Neural crest cell (in vitro differentiated cells): ENCODE data around the gene BUD23. TPM values are rescaled to one million over a fixed set of nuclear protein-coding genes. Genes with fewer than 3 reads are reported as not detected.

Experiments
- DNase-seq: peaks from one replicate; pipeline ENCODE4 v3.0.0; 2021; ENCODE audit warnings: low read depth, mixed read lengths, low spot score
- H3K27ac Mint-ChIP-seq: one replicate; pipeline ENCODE4 v1.8.0; 2021; ENCODE audit warnings: mild to moderate bottlenecking, mixed read lengths; ENCODE audit not compliant: unreplicated experiment
- H3K27me3 Mint-ChIP-seq: 2 replicates; pipeline ENCODE4 v1.8.0; 2021; ENCODE audit warnings: low read depth, mild to moderate bottlenecking, mixed read lengths
- H3K36me3 Mint-ChIP-seq: 2 replicates; pipeline ENCODE4 v1.8.0; 2021; ENCODE audit warnings: low read depth, mild to moderate bottlenecking, mixed read lengths
- H3K4me1 Mint-ChIP-seq: 2 replicates; pipeline ENCODE4 v1.8.0; 2021; ENCODE audit warnings: mixed read lengths
- H3K4me3 Mint-ChIP-seq: one replicate; pipeline ENCODE4 v1.8.0; 2021; ENCODE audit warnings: mild to moderate bottlenecking, mixed read lengths
- H3K9me3 Mint-ChIP-seq: 2 replicates; pipeline ENCODE4 v1.8.0; 2021; ENCODE audit warnings: mixed read lengths
- total RNA-seq: library from RNA; stranded (reverse); gene quantifications from 2 replicates; pipeline ENCODE4 v1.2.1, GENCODE V29; 2021
- TF ChIP-seq, protein P1 (sequence below): fragments of 200-600 bp; sonication (generic); conservative IDR thresholded peaks from 2 replicates; pipeline ENCODE4 v1.5.0; 2021; ENCODE audit warnings: antibody characterized with exemption, mild to moderate bottlenecking

The BUD23 gene
- total RNA-seq, 1 donor from 2014 or later, result 66.9 TPM

GRCh38 chr7:73663033-73663432 is 20.4 kb upstream of the BUD23 start:
- H3K27ac Mint-ChIP-seq, result no peak overlapping the region
- peaks cover 32% of the 10 kb centered on the region for H3K27me3 Mint-ChIP-seq
- H3K4me3 Mint-ChIP-seq, result peak overlapping the region; percentile 38
- DNase-seq, result no peak
- peaks cover 5% of the 10 kb centered on the region for H3K36me3 Mint-ChIP-seq
- TF ChIP-seq, protein P1, sequence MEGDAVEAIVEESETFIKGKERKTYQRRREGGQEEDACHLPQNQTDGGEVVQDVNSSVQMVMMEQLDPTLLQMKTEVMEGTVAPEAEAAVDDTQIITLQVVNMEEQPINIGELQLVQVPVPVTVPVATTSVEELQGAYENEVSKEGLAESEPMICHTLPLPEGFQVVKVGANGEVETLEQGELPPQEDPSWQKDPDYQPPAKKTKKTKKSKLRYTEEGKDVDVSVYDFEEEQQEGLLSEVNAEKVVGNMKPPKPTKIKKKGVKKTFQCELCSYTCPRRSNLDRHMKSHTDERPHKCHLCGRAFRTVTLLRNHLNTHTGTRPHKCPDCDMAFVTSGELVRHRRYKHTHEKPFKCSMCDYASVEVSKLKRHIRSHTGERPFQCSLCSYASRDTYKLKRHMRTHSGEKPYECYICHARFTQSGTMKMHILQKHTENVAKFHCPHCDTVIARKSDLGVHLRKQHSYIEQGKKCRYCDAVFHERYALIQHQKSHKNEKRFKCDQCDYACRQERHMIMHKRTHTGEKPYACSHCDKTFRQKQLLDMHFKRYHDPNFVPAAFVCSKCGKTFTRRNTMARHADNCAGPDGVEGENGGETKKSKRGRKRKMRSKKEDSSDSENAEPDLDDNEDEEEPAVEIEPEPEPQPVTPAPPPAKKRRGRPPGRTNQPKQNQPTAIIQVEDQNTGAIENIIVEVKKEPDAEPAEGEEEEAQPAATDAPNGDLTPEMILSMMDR, result no peak
- peaks cover 6% of the 10 kb centered on the region for H3K9me3 Mint-ChIP-seq
- peaks cover 16% of the 10 kb centered on the region for H3K4me1 Mint-ChIP-seq

GRCh38 chr7:73667344-73668102 is 15.9 kb upstream of the BUD23 start, which contains the start of gene VPS37D:
TSS of gene VPS37D (plus strand) at chr7:73667831. CDS start at chr7:73667959, 128 bp downstream.
- TF ChIP-seq, protein P1, result peak; percentile 86
- Mint-ChIP-seq H3K36me3 (peaks cover 11% of the 10 kb centered on the region), H3K27ac (peak within 1 kb of the TSS; percentile 64), H3K4me3 (peak within 1 kb of the TSS; percentile 94), H3K4me1 (peaks cover 28% of the 10 kb centered on the region), H3K27me3 (peaks cover 9% of the 10 kb centered on the region), H3K9me3 (peaks cover 6% of the 10 kb centered on the region)
- DNase-seq, result peak; percentile 92

GRCh38 chr7:73668103-73668885 is 15.1 kb upstream of the BUD23 start:
- Mint-ChIP-seq H3K36me3 (peaks cover 7% of the 10 kb centered on the region), H3K27me3 (peaks cover 8% of the 10 kb centered on the region), H3K9me3 (peaks cover 1% of the 10 kb centered on the region), H3K4me3 (peak overlapping the region; percentile 94), H3K4me1 (peaks cover 28% of the 10 kb centered on the region), H3K27ac (peak overlapping the region; percentile 64)
- DNase-seq, result no peak
- TF ChIP-seq, protein P1, result no peak

DNA sequence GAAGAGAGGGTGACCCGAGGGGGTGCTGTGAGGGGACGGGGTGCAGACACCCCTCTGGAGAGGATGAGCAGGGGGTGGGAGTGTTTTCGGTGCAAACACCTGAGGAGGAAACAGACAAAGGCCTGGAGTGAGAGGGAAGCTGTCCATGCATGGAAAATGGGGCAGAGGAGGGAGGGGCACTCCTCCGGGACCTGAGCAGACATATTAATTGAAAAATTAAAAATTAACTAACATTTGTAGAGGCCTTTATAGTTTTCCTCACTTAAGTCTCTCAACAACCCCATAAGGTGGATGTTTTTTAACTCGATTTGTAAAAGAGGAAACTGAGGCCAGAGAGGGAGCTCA is 14.5 kb upstream of the BUD23 start:
- no peak overlapping the region for H3K27ac Mint-ChIP-seq
- peak overlapping the region; percentile 94 for H3K4me3 Mint-ChIP-seq
- peaks cover 7% of the 10 kb centered on the region for H3K27me3 Mint-ChIP-seq
- H3K9me3 Mint-ChIP-seq, result no peaks in the 10 kb centered on the region
- peaks cover 6% of the 10 kb centered on the region for H3K36me3 Mint-ChIP-seq
- TF ChIP-seq, protein P1, result no peak
- DNase-seq, result no peak
- H3K4me1 Mint-ChIP-seq, result peaks cover 28% of the 10 kb centered on the region

GRCh38 chr7:73669288-73669701 is 14.1 kb upstream of the BUD23 start:
- Mint-ChIP-seq H3K4me1 (peaks cover 25% of the 10 kb centered on the region), H3K27ac (no peak overlapping the region), H3K36me3 (peaks cover 6% of the 10 kb centered on the region), H3K9me3 (no peaks in the 10 kb centered on the region), H3K4me3 (peak overlapping the region; percentile 94), H3K27me3 (peaks cover 5% of the 10 kb centered on the region)
- DNase-seq, result no peak
- TF ChIP-seq, protein P1, result no peak
